ENCODE results near the gene CROT. TPM values are rescaled to one million over a fixed set of nuclear protein-coding genes. Genes with fewer than 3 reads are reported as not detected.

Gene CROT
- total RNA-seq, 2 donors from 2014 or later, result 17.0 to 35.0 TPM

GRCh38 chr7:87342231-87342630, 3.2 kb upstream of the CROT start:
- no peaks in the 10 kb centered on the region for H3K36me3 ChIP-seq
- H3K9me3 ChIP-seq, result no peaks in the 10 kb centered on the region
- WGBS, result 51% methylated on average over 3 of the region's 3 CpGs
- no peaks in the 10 kb centered on the region for H3K27me3 ChIP-seq (replicated peaks; ENCODE audit: insufficient read depth)
- H3K4me3 ChIP-seq, result no peak overlapping the region
- H3K4me1 ChIP-seq (replicated peaks), result peaks cover 6% of the 10 kb centered on the region
- intact Hi-C loops (cut with DNase I), result loop anchor here (10.0 kb wide), 1 partner anchor 533 kb away; the partner anchor contains the start of genes DBF4 and SLC25A40
- H3K27ac ChIP-seq, result no peak overlapping the region
- no peak for DNase-seq (ENCODE audit: low spot score)
- TF ChIP-seq, protein P1, sequence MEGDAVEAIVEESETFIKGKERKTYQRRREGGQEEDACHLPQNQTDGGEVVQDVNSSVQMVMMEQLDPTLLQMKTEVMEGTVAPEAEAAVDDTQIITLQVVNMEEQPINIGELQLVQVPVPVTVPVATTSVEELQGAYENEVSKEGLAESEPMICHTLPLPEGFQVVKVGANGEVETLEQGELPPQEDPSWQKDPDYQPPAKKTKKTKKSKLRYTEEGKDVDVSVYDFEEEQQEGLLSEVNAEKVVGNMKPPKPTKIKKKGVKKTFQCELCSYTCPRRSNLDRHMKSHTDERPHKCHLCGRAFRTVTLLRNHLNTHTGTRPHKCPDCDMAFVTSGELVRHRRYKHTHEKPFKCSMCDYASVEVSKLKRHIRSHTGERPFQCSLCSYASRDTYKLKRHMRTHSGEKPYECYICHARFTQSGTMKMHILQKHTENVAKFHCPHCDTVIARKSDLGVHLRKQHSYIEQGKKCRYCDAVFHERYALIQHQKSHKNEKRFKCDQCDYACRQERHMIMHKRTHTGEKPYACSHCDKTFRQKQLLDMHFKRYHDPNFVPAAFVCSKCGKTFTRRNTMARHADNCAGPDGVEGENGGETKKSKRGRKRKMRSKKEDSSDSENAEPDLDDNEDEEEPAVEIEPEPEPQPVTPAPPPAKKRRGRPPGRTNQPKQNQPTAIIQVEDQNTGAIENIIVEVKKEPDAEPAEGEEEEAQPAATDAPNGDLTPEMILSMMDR (IDR thresholded peaks at IDR 0.05), result no peak
- TF ChIP-seq POLR2A (IDR thresholded peaks at IDR 0.05) (no peak), POLR2AphosphoS5 (IDR thresholded peaks at IDR 0.05) (no peak)

DNA sequence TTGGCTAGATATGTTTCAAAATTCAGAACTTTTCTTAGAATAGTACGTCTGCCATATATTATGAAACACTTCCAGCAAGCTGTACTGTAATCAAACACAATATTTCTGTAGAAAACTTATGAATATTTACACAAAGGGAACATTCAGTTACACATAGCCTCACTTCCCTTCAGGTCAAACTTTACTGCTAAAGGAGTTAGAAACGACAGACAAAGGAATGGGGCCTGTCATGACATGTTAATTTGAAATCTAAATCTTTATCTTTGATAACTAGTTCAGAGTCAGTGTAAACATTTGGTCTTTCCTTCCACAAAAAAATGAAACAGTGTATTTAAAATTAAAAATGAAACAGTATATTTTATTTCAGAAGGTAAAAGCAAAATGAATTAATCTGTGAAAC, 1.0 kb upstream of the CROT start:
- TF ChIP-seq POLR2AphosphoS5 (IDR thresholded peaks at IDR 0.05), result peak; percentile 65
- TF ChIP-seq, protein P1 (IDR thresholded peaks at IDR 0.05), result no peak
- no peak for TF ChIP-seq POLR2A (IDR thresholded peaks at IDR 0.05)
- H3K4me3 ChIP-seq, result peak overlapping the region; percentile 46 to 64
- H3K36me3 ChIP-seq, result no peaks in the 10 kb centered on the region
- intact Hi-C loops (cut with DNase I), result loop anchor here (10.0 kb wide), 1 partner anchor 530 kb away; the partner anchor contains the start of genes DBF4 and SLC25A40
- WGBS, result 3% methylated on average over 2 of the region's 2 CpGs
- H3K9me3 ChIP-seq, result no peaks in the 10 kb centered on the region
- H3K4me1 ChIP-seq (replicated peaks), result peaks cover 6% of the 10 kb centered on the region
- peak; percentile 24 for DNase-seq (ENCODE audit: low spot score)
- no peaks in the 10 kb centered on the region for H3K27me3 ChIP-seq (replicated peaks; ENCODE audit: insufficient read depth)
- H3K27ac ChIP-seq, result peak overlapping the region; percentile 86 to 88

- intact Hi-C loops (cut with DNase I), result loop anchor here (10.0 kb wide), 1 partner anchor 529 kb away; the partner anchor contains the start of genes DBF4 and SLC25A40
- H3K27me3 ChIP-seq (replicated peaks; ENCODE audit: insufficient read depth), result no peaks in the 10 kb centered on the region
- H3K4me3 ChIP-seq, result peak overlapping the region; percentile 46 to 64
- no peaks in the 10 kb centered on the region for H3K9me3 ChIP-seq
- H3K27ac ChIP-seq, result peak overlapping the region; percentile 86 to 88
- no peak for DNase-seq (ENCODE audit: low spot score)
- 5% methylated on average over 8 of the region's 8 CpGs for WGBS
- H3K36me3 ChIP-seq, result no peaks in the 10 kb centered on the region
- H3K4me1 ChIP-seq (replicated peaks), result peaks cover 6% of the 10 kb centered on the region
- TF ChIP-seq POLR2AphosphoS5 (IDR thresholded peaks at IDR 0.05) (no peak), POLR2A (IDR thresholded peaks at IDR 0.05) (no peak)
- TF ChIP-seq, protein P1 (IDR thresholded peaks at IDR 0.05), result no peak
These were observed 503 bp downstream of the CROT start for GRCh38 chr7:87345962-87346371.

DNA sequence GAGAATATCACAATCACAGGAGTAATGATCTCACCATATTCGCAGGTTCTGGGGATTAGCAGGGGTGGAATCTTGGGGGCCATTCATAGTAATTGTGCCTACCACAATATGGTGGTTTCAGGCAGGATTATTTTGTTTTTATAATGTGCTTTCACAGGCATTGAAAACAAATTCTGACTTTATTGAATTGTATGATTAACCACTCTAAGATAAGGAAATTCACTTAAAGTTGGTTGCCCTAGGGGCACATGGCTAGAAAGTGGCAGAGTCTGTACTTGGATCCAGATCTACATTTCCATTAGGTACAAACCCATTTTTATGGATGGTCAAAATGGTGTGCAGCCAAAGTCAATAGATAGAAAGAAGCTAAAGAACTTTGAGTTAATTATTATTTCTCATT, 1.7 kb downstream of the CROT start:
- DNase-seq (ENCODE audit: low spot score), result no peak
- H3K4me3 ChIP-seq, result no peak overlapping the region
- intact Hi-C loops (cut with DNase I), result loop anchor here (10.0 kb wide), 1 partner anchor 528 kb away; the partner anchor contains the start of genes DBF4 and SLC25A40
- 94% methylated on average over 1 of the region's 1 CpG for WGBS
- H3K27me3 ChIP-seq (replicated peaks; ENCODE audit: insufficient read depth), result no peaks in the 10 kb centered on the region
- H3K4me1 ChIP-seq (replicated peaks), result peaks cover 6% of the 10 kb centered on the region
- no peak overlapping the region for H3K27ac ChIP-seq
- H3K9me3 ChIP-seq, result no peaks in the 10 kb centered on the region
- TF ChIP-seq, protein P1 (IDR thresholded peaks at IDR 0.05), result no peak
- no peak for TF ChIP-seq POLR2AphosphoS5 (IDR thresholded peaks at IDR 0.05)
- TF ChIP-seq POLR2A (IDR thresholded peaks at IDR 0.05), result no peak
- no peaks in the 10 kb centered on the region for H3K36me3 ChIP-seq

DNA sequence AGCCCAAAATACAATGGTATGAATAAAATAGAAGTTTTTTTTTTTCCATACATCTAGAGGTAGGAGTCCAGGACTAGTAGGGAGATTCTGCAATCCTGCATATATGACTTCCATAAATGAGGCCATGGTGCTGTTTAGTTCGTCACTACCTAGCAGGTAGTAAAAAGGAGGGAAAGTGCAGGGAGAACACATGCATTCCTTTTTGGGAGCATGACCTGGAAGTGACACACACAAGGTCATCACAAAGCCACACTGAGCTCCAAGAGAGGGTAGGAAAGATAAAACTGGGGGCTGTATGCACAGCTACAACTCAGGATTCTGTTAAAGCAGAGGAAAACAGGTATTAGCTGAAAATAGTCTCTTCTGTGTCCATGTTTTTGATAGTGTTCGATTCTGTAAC, 2.2 kb downstream of the CROT start:
- DNase-seq (ENCODE audit: low spot score), result no peak
- Histone ChIP-seq H3K36me3 (no peaks in the 10 kb centered on the region), H3K9me3 (no peaks in the 10 kb centered on the region), H3K27ac (no peak overlapping the region), H3K4me1 (replicated peaks) (peaks cover 6% of the 10 kb centered on the region), H3K4me3 (no peak overlapping the region), H3K27me3 (replicated peaks; ENCODE audit: insufficient read depth) (no peaks in the 10 kb centered on the region)
- intact Hi-C loops (cut with DNase I), result loop anchor here (10.0 kb wide), 1 partner anchor 527 kb away; the partner anchor contains the start of genes DBF4 and SLC25A40
- TF ChIP-seq POLR2AphosphoS5 (IDR thresholded peaks at IDR 0.05) (no peak), POLR2A (IDR thresholded peaks at IDR 0.05) (no peak)
- TF ChIP-seq, protein P1 (IDR thresholded peaks at IDR 0.05), result no peak
- WGBS, result 91% methylated on average over 2 of the region's 2 CpGs
